ENCODE measurements around the gene RNPEP.
"Not testable (repeated sequence)": the region's sequence is repeated elsewhere in the genome, so short reads cannot be mapped to it uniquely, and the experiment has no call there.

The RNPEP gene

DNA sequence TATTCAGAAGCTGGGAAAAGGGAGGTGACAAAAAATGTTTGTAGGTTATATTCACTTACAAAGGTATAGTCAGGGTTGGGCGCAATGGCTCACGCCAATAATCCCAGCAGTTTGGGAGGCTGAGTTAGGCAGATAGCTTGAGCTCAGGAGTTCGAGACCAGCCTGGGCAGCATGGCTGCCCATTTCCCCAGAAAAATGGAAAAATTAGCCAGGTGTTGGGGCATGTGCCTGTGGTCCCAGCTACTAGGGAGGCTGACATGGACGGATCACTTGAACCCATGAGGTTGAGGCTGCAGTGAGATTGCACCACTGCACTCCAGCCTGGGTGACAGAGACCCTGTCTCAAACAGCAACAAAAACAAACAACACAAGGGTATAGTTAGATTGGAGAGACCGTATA, 24.1 kb upstream of the RNPEP start:
- Histone ChIP-seq H3K4me1 (ENCODE audit: control insufficient read depth, low read length) (peaks cover 25% of the 10 kb centered on the region), H4K20me1 (ENCODE audit: control insufficient read depth, insufficient read depth, low read depth, low read length) (no peaks in the 10 kb centered on the region), H3K36me3 (ENCODE audit: control insufficient read depth, low read length) (peaks cover 66% of the 10 kb centered on the region), H3K79me2 (ENCODE audit: control insufficient read depth, low read length) (peaks cover 52% of the 10 kb centered on the region), H3K4me3 (ENCODE audit: low read length) (no peak overlapping the region), H3K27me3 (ENCODE audit: control insufficient read depth, low read length) (no peaks in the 10 kb centered on the region), H3K27ac (ENCODE audit: low read depth, low read length) (no peak overlapping the region), H3K9me2 (replicated peaks; ENCODE audit: control insufficient read depth, low read length) (no peaks in the 10 kb centered on the region), H3F3A (ENCODE audit: control insufficient read depth, insufficient read depth) (no peaks in the 10 kb centered on the region), H3K9me3 (ENCODE audit: control insufficient read depth, insufficient read depth, low read length) (no peaks in the 10 kb centered on the region), H3K4me2 (ENCODE audit: low read length) (no peak overlapping the region)
- TF ChIP-seq, protein P1, sequence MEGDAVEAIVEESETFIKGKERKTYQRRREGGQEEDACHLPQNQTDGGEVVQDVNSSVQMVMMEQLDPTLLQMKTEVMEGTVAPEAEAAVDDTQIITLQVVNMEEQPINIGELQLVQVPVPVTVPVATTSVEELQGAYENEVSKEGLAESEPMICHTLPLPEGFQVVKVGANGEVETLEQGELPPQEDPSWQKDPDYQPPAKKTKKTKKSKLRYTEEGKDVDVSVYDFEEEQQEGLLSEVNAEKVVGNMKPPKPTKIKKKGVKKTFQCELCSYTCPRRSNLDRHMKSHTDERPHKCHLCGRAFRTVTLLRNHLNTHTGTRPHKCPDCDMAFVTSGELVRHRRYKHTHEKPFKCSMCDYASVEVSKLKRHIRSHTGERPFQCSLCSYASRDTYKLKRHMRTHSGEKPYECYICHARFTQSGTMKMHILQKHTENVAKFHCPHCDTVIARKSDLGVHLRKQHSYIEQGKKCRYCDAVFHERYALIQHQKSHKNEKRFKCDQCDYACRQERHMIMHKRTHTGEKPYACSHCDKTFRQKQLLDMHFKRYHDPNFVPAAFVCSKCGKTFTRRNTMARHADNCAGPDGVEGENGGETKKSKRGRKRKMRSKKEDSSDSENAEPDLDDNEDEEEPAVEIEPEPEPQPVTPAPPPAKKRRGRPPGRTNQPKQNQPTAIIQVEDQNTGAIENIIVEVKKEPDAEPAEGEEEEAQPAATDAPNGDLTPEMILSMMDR (IDR thresholded peaks at IDR 0.05; ENCODE audit: low read depth, low read length, poor library complexity, severe bottlenecking), result no peak
- TF ChIP-seq EZH2phosphoT487 (IDR thresholded peaks at IDR 0.05; ENCODE audit: borderline replicate concordance, low read length), result no peak

DNA sequence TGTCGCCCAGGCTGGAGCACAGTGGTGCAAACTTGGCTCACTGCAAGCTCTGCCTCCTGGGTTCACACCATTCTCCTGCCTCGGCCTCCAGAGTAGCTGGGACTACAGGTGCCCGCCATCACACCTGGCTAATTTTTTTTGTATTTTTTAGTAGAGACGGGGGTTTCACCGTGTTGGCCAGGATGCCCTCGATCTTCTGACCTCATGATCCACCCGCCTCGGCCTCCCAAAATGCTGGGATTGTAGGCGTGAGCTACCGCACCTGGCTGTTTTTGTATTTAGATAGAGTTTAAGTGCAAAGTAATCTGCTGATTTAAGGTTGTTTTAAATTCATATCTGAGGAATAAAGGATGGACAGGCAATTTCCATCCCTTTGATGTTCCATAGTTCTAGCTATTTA, 20.1 kb upstream of the RNPEP start:
- peaks cover 22% of the 10 kb centered on the region for H3K79me2 ChIP-seq (ENCODE audit: control insufficient read depth, low read length)
- not testable (repeated sequence) for H3K27ac ChIP-seq (ENCODE audit: low read depth, low read length); H3K9me3 ChIP-seq (ENCODE audit: control insufficient read depth, insufficient read depth, low read length); H3K4me3 ChIP-seq (ENCODE audit: low read length); H4K20me1 ChIP-seq (ENCODE audit: control insufficient read depth, insufficient read depth, low read depth, low read length); H3F3A ChIP-seq (ENCODE audit: control insufficient read depth, insufficient read depth); H3K4me1 ChIP-seq (ENCODE audit: control insufficient read depth, low read length); H3K27me3 ChIP-seq (ENCODE audit: control insufficient read depth, low read length); H3K4me2 ChIP-seq (ENCODE audit: low read length); H3K9me2 ChIP-seq (replicated peaks; ENCODE audit: control insufficient read depth, low read length)
- H3K36me3 ChIP-seq (ENCODE audit: control insufficient read depth, low read length), result peaks cover 81% of the 10 kb centered on the region

DNA sequence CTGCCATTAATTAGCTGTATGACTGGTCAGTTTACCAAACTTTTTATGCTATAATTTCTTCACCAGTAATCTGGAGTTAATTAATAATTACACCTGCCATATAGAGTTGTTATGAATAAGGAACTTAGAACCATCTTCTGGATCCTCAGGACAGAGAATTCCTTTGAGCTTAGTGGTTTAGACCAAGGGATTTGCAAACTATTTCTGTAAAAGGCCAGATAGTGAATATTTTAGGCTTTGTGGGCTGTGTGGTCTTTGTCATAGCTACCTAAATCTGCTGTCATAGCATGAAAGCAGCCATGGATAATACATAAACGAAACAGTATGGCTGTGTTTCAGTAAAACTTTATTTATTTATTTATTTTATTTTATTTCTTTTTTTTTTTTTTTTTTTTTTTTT, 18.2 kb upstream of the RNPEP start:
- Histone ChIP-seq H3K9me2 (replicated peaks; ENCODE audit: control insufficient read depth, low read length) (no peaks in the 10 kb centered on the region), H3K79me2 (ENCODE audit: control insufficient read depth, low read length) (peaks cover 6% of the 10 kb centered on the region), H3K36me3 (ENCODE audit: control insufficient read depth, low read length) (peaks cover 79% of the 10 kb centered on the region)

DNA sequence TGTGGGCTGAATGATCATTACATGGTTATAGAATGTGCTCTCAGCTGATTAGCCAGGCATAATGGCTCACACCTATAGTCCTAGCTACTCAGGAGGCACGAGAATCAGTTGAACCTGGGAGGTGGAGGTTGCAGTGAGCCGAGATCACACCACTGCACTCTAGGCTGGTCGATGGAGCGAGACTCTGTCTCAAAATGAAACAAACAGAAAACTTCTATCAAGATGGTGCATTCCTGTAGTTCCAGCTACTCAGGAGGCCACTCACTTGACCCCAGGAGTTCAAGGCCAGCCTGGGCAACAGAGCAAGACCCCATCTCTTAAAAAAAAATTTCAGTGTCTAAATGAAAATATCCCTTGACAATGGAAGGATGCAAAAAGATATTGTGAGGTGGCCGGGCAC, 16.3 kb upstream of the RNPEP start:
- no peak overlapping the region for H3K4me2 ChIP-seq (ENCODE audit: low read length)
- H3K9me3 ChIP-seq (ENCODE audit: control insufficient read depth, insufficient read depth, low read length), result no peaks in the 10 kb centered on the region
- H3K27ac ChIP-seq (ENCODE audit: low read depth, low read length), result no peak overlapping the region
- peaks cover 8% of the 10 kb centered on the region for H3K4me1 ChIP-seq (ENCODE audit: control insufficient read depth, low read length)
- H3K4me3 ChIP-seq (ENCODE audit: low read length), result no peak overlapping the region
- H3K27me3 ChIP-seq (ENCODE audit: control insufficient read depth, low read length), result no peaks in the 10 kb centered on the region
- no peaks in the 10 kb centered on the region for H3K9me2 ChIP-seq (replicated peaks; ENCODE audit: control insufficient read depth, low read length)
- peaks cover 86% of the 10 kb centered on the region for H3K36me3 ChIP-seq (ENCODE audit: control insufficient read depth, low read length)
- H3K79me2 ChIP-seq (ENCODE audit: control insufficient read depth, low read length), result peaks cover 6% of the 10 kb centered on the region
- H3F3A ChIP-seq (ENCODE audit: control insufficient read depth, insufficient read depth), result peaks cover 19% of the 10 kb centered on the region
- TF ChIP-seq EZH2phosphoT487 (IDR thresholded peaks at IDR 0.05; ENCODE audit: borderline replicate concordance, low read length), result no peak
- TF ChIP-seq, protein P1 (IDR thresholded peaks at IDR 0.05; ENCODE audit: low read depth, low read length, poor library complexity, severe bottlenecking), result no peak
- peaks cover 5% of the 10 kb centered on the region; the same call in 1 of the 2 replicates for H4K20me1 ChIP-seq (ENCODE audit: control insufficient read depth, insufficient read depth, low read depth, low read length)

More for the DNA sequence above, 18.2 kb upstream of the RNPEP start:
- peaks cover 2% of the 10 kb centered on the region; the same call in 1 of the 2 replicates for H4K20me1 ChIP-seq (ENCODE audit: control insufficient read depth, insufficient read depth, low read depth, low read length)
- peaks cover 9% of the 10 kb centered on the region; the same call in 1 of the 2 replicates for H3F3A ChIP-seq (ENCODE audit: control insufficient read depth, insufficient read depth)
- no peak overlapping the region for H3K4me3 ChIP-seq (ENCODE audit: low read length)
- TF ChIP-seq EZH2phosphoT487 (IDR thresholded peaks at IDR 0.05; ENCODE audit: borderline replicate concordance, low read length), result no peak
- TF ChIP-seq, protein P1 (IDR thresholded peaks at IDR 0.05; ENCODE audit: low read depth, low read length, poor library complexity, severe bottlenecking), result no peak
- H3K27me3 ChIP-seq (ENCODE audit: control insufficient read depth, low read length), result no peaks in the 10 kb centered on the region
- no peak overlapping the region for H3K27ac ChIP-seq (ENCODE audit: low read depth, low read length)
- H3K4me1 ChIP-seq (ENCODE audit: control insufficient read depth, low read length), result peaks cover 8% of the 10 kb centered on the region
- H3K9me3 ChIP-seq (ENCODE audit: control insufficient read depth, insufficient read depth, low read length), result no peaks in the 10 kb centered on the region
- no peak overlapping the region for H3K4me2 ChIP-seq (ENCODE audit: low read length)

Measured in DOHH2 (cell line).